C4-2B (cell line): Measurements from ENCODE around the gene ATP13A3.

Experiments used
- ZFX ChIP-seq: fragments of 450-650 bp; IDR thresholded peaks from 2 replicates; pipeline ENCODE4 v1.6.1; 2017
- TF ChIP-seq, protein P1 (sequence below): fragments of 450-650 bp; conservative IDR thresholded peaks from 2 replicates; pipeline ENCODE4 v1.5.1; 2017; ENCODE audit warnings: mild to moderate bottlenecking

DNA sequence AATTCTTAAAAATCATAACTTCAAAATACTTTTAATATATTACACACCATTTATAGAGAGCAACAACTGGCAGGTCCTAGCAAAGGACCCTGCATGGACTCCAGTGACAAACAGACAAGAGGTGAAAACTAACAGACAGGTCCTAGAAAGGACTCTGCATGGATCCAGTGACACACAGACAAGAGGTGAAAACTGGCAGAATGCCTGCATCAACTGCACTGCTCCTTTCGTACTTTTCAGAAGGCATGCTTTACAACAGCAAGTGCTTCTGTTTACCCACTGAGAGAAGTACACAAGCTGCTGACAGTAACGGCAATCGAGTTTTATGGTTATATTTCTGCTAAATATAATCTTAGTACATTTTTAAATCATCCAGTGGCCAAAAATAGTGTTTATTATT is 63.5 kb downstream of the ATP13A3 start:
- TF ChIP-seq, protein P1, sequence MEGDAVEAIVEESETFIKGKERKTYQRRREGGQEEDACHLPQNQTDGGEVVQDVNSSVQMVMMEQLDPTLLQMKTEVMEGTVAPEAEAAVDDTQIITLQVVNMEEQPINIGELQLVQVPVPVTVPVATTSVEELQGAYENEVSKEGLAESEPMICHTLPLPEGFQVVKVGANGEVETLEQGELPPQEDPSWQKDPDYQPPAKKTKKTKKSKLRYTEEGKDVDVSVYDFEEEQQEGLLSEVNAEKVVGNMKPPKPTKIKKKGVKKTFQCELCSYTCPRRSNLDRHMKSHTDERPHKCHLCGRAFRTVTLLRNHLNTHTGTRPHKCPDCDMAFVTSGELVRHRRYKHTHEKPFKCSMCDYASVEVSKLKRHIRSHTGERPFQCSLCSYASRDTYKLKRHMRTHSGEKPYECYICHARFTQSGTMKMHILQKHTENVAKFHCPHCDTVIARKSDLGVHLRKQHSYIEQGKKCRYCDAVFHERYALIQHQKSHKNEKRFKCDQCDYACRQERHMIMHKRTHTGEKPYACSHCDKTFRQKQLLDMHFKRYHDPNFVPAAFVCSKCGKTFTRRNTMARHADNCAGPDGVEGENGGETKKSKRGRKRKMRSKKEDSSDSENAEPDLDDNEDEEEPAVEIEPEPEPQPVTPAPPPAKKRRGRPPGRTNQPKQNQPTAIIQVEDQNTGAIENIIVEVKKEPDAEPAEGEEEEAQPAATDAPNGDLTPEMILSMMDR: no peak
- TF ChIP-seq ZFX: no peak
